ENCODE measurements around the gene FOXP2.

Gene FOXP2

DNA sequence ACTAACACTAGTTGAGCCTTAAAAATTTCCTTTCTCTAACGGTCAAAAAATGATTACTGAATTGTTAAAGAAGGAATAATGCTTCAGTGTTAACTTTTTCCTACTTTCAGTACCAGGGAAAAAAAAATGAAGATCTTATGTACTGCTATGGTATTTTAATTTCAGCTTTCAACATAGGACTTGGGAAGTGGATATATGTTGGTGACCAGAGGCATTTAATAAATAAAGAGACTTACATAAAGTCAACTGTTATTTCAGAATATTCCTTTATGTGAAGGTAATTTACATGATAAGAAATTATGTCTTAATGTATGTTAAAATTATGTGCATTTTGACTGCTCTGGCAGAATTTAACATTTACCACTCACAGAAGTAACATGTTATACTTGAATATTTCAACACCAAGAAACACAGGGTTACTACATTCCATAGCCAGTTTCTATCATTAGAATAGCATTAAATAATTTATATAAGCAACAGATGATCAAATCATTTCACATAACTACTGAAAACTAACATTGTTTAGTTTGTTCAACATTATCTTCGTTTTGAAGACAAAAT is 257.0 kb downstream of the FOXP2 start:
- no peak for DNase-seq (ENCODE audit: low read depth in 2 of 2)
- no peak overlapping the region for H3K4me3 ChIP-seq (replicated peaks in 1 of 2; ENCODE audit: low read depth in 2 of 2, low read length in 2 of 2)
- TF ChIP-seq, protein P1, sequence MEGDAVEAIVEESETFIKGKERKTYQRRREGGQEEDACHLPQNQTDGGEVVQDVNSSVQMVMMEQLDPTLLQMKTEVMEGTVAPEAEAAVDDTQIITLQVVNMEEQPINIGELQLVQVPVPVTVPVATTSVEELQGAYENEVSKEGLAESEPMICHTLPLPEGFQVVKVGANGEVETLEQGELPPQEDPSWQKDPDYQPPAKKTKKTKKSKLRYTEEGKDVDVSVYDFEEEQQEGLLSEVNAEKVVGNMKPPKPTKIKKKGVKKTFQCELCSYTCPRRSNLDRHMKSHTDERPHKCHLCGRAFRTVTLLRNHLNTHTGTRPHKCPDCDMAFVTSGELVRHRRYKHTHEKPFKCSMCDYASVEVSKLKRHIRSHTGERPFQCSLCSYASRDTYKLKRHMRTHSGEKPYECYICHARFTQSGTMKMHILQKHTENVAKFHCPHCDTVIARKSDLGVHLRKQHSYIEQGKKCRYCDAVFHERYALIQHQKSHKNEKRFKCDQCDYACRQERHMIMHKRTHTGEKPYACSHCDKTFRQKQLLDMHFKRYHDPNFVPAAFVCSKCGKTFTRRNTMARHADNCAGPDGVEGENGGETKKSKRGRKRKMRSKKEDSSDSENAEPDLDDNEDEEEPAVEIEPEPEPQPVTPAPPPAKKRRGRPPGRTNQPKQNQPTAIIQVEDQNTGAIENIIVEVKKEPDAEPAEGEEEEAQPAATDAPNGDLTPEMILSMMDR (IDR thresholded peaks at IDR 0.05; ENCODE audit: low read depth, low read length): no peak

DNA sequence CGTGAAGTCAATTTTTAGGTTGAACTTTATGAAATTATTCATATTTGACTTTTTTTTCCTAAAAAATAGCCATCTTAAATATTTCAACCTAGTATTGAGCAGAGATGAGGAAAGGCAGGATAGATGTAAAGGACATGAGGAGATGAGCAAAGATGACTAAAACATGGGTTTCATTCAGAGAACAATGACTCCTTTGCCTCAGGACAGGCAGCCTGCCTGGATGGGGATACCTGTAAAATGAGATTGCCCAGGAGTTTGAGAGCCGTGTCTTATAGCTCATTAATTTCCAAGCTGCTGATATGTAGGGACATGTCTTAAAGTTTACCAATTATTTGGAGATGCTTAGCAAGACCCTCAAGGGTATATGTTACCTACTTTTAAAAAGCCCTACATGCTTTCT is 263.5 kb downstream of the FOXP2 start:
- TF ChIP-seq, protein P1 (IDR thresholded peaks at IDR 0.05; ENCODE audit: low read depth, low read length): no peak
- H3K4me3 ChIP-seq (replicated peaks in 1 of 2; ENCODE audit: low read depth in 2 of 2, low read length in 2 of 2): no peak overlapping the region
- no peak for DNase-seq (ENCODE audit: low read depth in 2 of 2)

DNA sequence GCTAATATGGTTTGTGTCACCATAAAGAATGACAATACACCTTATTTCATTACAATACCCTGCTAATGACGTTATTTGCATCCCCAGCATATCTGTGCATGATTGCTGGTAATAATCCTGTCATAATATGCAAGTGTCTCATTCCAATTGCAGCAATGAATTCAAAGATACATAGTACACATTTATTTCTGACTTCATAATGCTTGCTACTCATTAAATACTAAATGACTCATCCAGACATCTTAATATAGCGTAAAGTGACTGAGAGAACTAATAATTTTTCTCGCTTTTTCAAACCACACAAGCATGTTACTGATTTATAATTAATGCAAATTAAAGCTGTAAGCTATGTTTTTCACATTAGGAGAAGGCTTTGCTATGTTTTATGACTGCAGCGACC is 272.6 kb downstream of the FOXP2 start:
- TF ChIP-seq, protein P1 (IDR thresholded peaks at IDR 0.05; ENCODE audit: low read depth, low read length): no peak
- no peak overlapping the region for H3K4me3 ChIP-seq (replicated peaks in 1 of 2; ENCODE audit: low read depth in 2 of 2, low read length in 2 of 2)
- no peak for DNase-seq (ENCODE audit: low read depth in 2 of 2)

DNA sequence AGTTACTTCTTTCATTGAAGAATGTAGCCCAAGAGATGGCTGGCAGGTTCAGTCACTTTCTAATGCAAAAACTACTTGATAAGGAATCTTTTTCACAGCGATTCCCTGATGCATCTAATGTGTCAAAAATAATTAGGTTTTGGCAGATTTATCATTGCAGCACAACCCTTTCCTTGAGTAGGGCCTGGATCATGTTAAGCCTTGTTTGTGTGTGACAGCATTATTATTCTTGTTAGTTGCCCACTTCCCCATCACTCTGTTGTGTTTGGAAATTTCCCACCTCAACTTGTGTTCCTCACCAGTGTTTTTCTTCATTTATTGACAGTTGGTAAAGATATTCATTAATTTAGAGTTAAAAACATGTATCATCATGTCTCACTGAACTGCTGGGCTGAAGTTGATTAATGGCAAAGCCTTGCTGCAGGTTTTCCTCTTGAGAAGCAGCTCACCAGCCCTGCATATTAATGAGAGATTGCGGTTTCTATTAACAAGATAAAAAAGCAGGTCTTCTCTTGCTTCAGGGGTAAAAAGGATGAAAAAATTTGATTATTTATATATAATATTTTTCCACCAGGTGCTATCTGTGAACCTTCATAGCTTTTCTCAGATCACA is 273.9 kb downstream of the FOXP2 start:
- H3K4me3 ChIP-seq (replicated peaks in 1 of 2; ENCODE audit: low read depth in 2 of 2, low read length in 2 of 2): no peak overlapping the region
- TF ChIP-seq, protein P1 (IDR thresholded peaks at IDR 0.05; ENCODE audit: low read depth, low read length): no peak
- DNase-seq (ENCODE audit: low read depth in 2 of 2): no peak

DNA sequence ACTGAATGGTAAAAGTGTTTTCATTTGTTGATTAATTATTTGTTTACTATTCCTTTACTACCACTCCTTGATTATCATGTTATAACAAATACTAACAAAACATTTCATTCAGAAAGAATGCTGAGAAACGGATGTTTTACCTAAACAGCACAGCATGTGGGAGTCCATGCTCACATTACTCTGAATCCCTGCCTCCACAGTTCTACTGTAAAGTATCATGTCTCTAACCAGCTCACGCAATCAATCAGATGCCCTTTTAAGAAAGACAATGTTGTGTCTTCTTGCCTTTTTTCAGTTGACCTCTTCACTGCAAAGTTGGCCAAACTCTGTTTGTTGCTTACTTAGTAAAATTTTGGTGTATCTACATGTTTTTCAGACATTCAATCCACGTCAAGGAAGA is 274.8 kb downstream of the FOXP2 start:
- no peak overlapping the region for H3K4me3 ChIP-seq (replicated peaks in 1 of 2; ENCODE audit: low read depth in 2 of 2, low read length in 2 of 2)
- TF ChIP-seq, protein P1 (IDR thresholded peaks at IDR 0.05; ENCODE audit: low read depth, low read length): no peak
- no peak for DNase-seq (ENCODE audit: low read depth in 2 of 2)

DNA sequence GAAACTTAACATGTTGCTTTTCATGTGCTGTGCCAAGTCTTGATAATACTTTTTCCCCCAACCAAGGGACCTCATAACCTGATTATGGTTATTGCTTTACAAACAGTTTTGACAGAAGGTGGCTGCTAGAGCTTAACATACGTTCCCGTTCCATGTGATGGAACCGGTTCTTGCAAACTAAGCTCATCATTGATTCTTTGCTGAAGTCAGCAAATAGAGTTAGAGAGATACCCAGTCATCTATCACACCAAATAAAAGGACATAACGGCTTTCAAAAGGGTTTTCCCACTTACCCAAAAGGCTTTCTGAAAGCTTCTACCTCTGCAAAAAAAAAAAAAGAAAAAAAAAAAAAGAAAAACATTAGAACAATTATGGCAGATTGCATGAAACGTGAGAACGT is 277.0 kb downstream of the FOXP2 start:
- no peak overlapping the region for H3K4me3 ChIP-seq (replicated peaks in 1 of 2; ENCODE audit: low read depth in 2 of 2, low read length in 2 of 2)
- no peak for DNase-seq (ENCODE audit: low read depth in 2 of 2)
- TF ChIP-seq, protein P1 (IDR thresholded peaks at IDR 0.05; ENCODE audit: low read depth, low read length): no peak

DNA sequence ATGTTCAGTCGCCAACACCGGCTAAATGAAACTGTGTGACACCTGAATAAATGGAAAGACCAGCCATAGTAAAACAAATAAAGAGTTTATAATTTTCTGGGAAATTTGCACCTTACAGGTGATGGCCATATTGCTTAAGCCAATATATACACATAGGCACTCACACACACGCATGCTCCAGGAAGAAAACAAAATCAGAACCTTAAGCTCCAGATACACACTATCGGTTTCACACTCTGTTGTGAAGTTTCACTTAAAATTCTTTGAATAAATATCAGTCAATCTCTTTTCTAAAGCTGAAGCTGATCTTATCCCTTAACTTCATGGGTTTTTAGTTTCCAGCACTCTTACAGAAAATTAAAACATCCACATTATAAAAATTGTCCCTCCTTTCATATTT is 280.6 kb downstream of the FOXP2 start:
- DNase-seq (ENCODE audit: low read depth in 2 of 2): no peak
- H3K4me3 ChIP-seq (replicated peaks in 1 of 2; ENCODE audit: low read depth in 2 of 2, low read length in 2 of 2): no peak overlapping the region
- TF ChIP-seq, protein P1 (IDR thresholded peaks at IDR 0.05; ENCODE audit: low read depth, low read length): no peak
